ENCODE measurements around the gene SMIM20.

SMIM20 gene

DNA sequence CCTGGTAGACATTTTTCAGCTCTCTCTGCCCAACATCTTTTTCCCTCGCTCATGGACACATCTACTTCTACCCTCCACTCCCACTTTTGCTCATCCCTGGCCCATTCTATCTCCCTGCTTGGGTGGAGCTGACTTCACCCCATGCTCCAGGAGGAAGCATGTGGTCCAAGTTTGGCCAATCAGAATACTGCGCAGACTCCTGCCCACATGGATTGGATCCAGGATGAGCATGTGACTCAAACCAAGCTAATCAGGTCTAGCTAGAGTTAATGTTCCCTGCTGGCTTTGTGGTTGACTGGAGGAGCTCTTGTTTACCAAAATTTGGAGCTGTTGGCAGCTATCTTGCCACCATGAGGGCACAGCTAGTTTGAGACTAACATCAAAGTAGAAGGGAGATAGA lies 22.7 kb downstream of the SMIM20 start:
- H3K27me3 ChIP-seq (ENCODE audit: insufficient read depth, low read length): no peaks in the 10 kb centered on the region
- no peak overlapping the region for H3K27ac ChIP-seq (ENCODE audit: low read depth, low read length)
- no peak overlapping the region for H3K4ac ChIP-seq (ENCODE audit: low read depth, low read length)
- no peak overlapping the region for H4K8ac ChIP-seq (ENCODE audit: low read depth, low read length)
- H3K18ac ChIP-seq (ENCODE audit: low read length): no peak overlapping the region
- H3K79me2 ChIP-seq (ENCODE audit: control insufficient read depth, insufficient read depth, low read length, poor library complexity): no peaks in the 10 kb centered on the region
- H3K14ac ChIP-seq (ENCODE audit: low read length): no peak overlapping the region
- no peak overlapping the region for H3K9ac ChIP-seq (ENCODE audit: low read length)
- no peak overlapping the region for H4K12ac ChIP-seq (ENCODE audit: low read depth, low read length)
- WGBS (ENCODE audit: extremely low coverage, insufficient coverage, insufficient read length): no CpG with 5 or more reads among the region's 2 CpGs
- peak overlapping the region; percentile 98 for H3K23ac ChIP-seq (ENCODE audit: low read length)
- H3K79me1 ChIP-seq (ENCODE audit: low read length): peaks cover 2% of the 10 kb centered on the region
- H2BK120ac ChIP-seq (ENCODE audit: insufficient read depth, low read length, poor library complexity): no peak overlapping the region
- no peak overlapping the region for H3K4me2 ChIP-seq (ENCODE audit: low read length)
- no peak overlapping the region for H4K91ac ChIP-seq (ENCODE audit: low read depth, low read length)
- H3K9me3 ChIP-seq (ENCODE audit: insufficient read depth, low read depth, low read length): peaks cover 2% of the 10 kb centered on the region
- H2BK5ac ChIP-seq (ENCODE audit: low read depth, low read length, poor library complexity): no peak overlapping the region
- no peak overlapping the region for H3K4me3 ChIP-seq (ENCODE audit: low read depth, low read length)
- H3K4me1 ChIP-seq (ENCODE audit: control insufficient read depth in 1 of 2, insufficient read depth in 2 of 2, low read length in 2 of 2): peaks cover 3 to 6% of the 10 kb centered on the region in 2 experiments
- DNase-seq: no peak
- H2AK5ac ChIP-seq (ENCODE audit: low read length): no peak overlapping the region
- no peaks in the 10 kb centered on the region for H3K36me3 ChIP-seq (ENCODE audit: control insufficient read depth in 1 of 2, insufficient read depth in 2 of 2, low read length in 2 of 2)
- no peak overlapping the region for H2BK12ac ChIP-seq (ENCODE audit: low read length)
- H2AFZ ChIP-seq (ENCODE audit: insufficient read depth, low read length, poor library complexity): no peak overlapping the region

DNA sequence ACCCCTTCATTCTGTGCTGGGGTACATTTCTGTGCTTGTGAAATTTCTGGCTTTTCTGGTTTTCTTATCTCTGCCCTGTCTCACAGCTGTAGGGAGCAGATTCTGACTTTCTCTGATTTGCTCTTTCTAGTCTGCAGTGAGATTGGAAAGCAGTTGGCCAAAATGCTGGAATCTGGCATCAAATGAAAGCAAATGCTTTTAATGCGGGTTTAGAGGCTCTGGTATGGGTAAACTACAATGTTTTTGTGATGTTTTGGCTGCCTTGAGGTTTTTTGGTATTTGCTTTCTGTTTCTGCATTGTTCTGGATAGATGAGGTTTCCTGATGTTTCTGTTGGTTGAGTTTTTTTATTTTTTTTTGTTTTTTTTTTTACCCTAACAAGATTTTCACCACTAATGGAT lies 23.8 kb downstream of the SMIM20 start:
- H3K79me2 ChIP-seq (ENCODE audit: control insufficient read depth, insufficient read depth, low read length, poor library complexity): no peaks in the 10 kb centered on the region
- H2BK120ac ChIP-seq (ENCODE audit: insufficient read depth, low read length, poor library complexity): no peak overlapping the region
- H4K12ac ChIP-seq (ENCODE audit: low read depth, low read length): no peak overlapping the region
- H3K27me3 ChIP-seq (ENCODE audit: insufficient read depth, low read length): no peaks in the 10 kb centered on the region
- H2AK5ac ChIP-seq (ENCODE audit: low read length): no peak overlapping the region
- no CpG with 5 or more reads among the region's 1 CpG for WGBS (ENCODE audit: extremely low coverage, insufficient coverage, insufficient read length)
- no peak overlapping the region for H3K9ac ChIP-seq (ENCODE audit: low read length)
- no peak overlapping the region for H2AFZ ChIP-seq (ENCODE audit: insufficient read depth, low read length, poor library complexity)
- H4K91ac ChIP-seq (ENCODE audit: low read depth, low read length): no peak overlapping the region
- no peak overlapping the region for H3K4ac ChIP-seq (ENCODE audit: low read depth, low read length)
- H3K18ac ChIP-seq (ENCODE audit: low read length): no peak overlapping the region
- no peak overlapping the region for H4K8ac ChIP-seq (ENCODE audit: low read depth, low read length)
- no peak overlapping the region for H2BK12ac ChIP-seq (ENCODE audit: low read length)
- peaks cover 2% of the 10 kb centered on the region for H3K79me1 ChIP-seq (ENCODE audit: low read length)
- no peak overlapping the region for H3K14ac ChIP-seq (ENCODE audit: low read length)
- no peak overlapping the region for H3K27ac ChIP-seq (ENCODE audit: low read depth, low read length)
- H3K36me3 ChIP-seq (ENCODE audit: control insufficient read depth in 1 of 2, insufficient read depth in 2 of 2, low read length in 2 of 2): no peaks in the 10 kb centered on the region
- peaks cover 2% of the 10 kb centered on the region for H3K9me3 ChIP-seq (ENCODE audit: insufficient read depth, low read depth, low read length)
- peak overlapping the region; percentile 17 for H3K4me2 ChIP-seq (ENCODE audit: low read length)
- no peak overlapping the region for H3K4me3 ChIP-seq (ENCODE audit: low read depth, low read length)
- DNase-seq: peak; percentile 62 to 92
- peaks cover 3 to 6% of the 10 kb centered on the region in 2 experiments for H3K4me1 ChIP-seq (ENCODE audit: control insufficient read depth in 1 of 2, insufficient read depth in 2 of 2, low read length in 2 of 2)
- H3K23ac ChIP-seq (ENCODE audit: low read length): no peak overlapping the region
- no peak overlapping the region for H2BK5ac ChIP-seq (ENCODE audit: low read depth, low read length, poor library complexity)

DNA sequence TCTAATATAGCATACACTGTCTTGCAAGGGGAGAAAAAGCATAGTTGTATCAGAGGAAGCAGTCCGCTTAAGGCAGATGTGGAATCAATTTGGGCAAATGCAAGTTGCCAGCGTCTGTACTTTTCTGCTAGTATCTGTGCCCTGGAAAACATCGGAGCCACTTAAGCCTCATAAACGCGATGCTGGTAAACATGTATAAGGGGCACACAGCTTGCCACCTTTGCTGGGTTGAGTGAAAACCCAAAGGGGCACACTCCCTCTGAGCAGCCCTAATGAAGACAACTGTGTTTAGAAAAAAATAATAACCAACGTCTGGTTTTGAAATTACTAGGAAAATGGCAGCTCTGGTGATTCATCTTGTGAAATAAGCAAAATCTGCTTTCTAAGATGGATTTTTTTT lies 24.3 kb downstream of the SMIM20 start:
- Histone ChIP-seq H4K8ac (ENCODE audit: low read depth, low read length) (no peak overlapping the region), H2AFZ (ENCODE audit: insufficient read depth, low read length, poor library complexity) (no peak overlapping the region), H4K12ac (ENCODE audit: low read depth, low read length) (no peak overlapping the region), H3K9ac (ENCODE audit: low read length) (no peak overlapping the region), H3K4me3 (ENCODE audit: low read depth, low read length) (no peak overlapping the region), H2BK5ac (ENCODE audit: low read depth, low read length, poor library complexity) (no peak overlapping the region), H2AK5ac (ENCODE audit: low read length) (no peak overlapping the region), H3K36me3 (ENCODE audit: control insufficient read depth in 1 of 2, insufficient read depth in 2 of 2, low read length in 2 of 2) (no peaks in the 10 kb centered on the region), H3K4me2 (ENCODE audit: low read length) (no peak overlapping the region), H2BK12ac (ENCODE audit: low read length) (no peak overlapping the region), H3K79me1 (ENCODE audit: low read length) (peaks cover 2% of the 10 kb centered on the region), H3K79me2 (ENCODE audit: control insufficient read depth, insufficient read depth, low read length, poor library complexity) (no peaks in the 10 kb centered on the region), H3K23ac (ENCODE audit: low read length) (no peak overlapping the region), H3K27ac (ENCODE audit: low read depth, low read length) (no peak overlapping the region), H3K9me3 (ENCODE audit: insufficient read depth, low read depth, low read length) (peaks cover 2% of the 10 kb centered on the region), H3K14ac (ENCODE audit: low read length) (no peak overlapping the region), H2BK120ac (ENCODE audit: insufficient read depth, low read length, poor library complexity) (no peak overlapping the region), H4K91ac (ENCODE audit: low read depth, low read length) (peak overlapping the region; percentile 8), H3K18ac (ENCODE audit: low read length) (no peak overlapping the region), H3K4ac (ENCODE audit: low read depth, low read length) (no peak overlapping the region), H3K27me3 (ENCODE audit: insufficient read depth, low read length) (no peaks in the 10 kb centered on the region), H3K4me1 (ENCODE audit: control insufficient read depth in 1 of 2, insufficient read depth in 2 of 2, low read length in 2 of 2) (peaks cover 3 to 6% of the 10 kb centered on the region in 2 experiments)
- no peak for DNase-seq
- WGBS (ENCODE audit: extremely low coverage, insufficient coverage, insufficient read length): no CpG with 5 or more reads among the region's 6 CpGs

DNA sequence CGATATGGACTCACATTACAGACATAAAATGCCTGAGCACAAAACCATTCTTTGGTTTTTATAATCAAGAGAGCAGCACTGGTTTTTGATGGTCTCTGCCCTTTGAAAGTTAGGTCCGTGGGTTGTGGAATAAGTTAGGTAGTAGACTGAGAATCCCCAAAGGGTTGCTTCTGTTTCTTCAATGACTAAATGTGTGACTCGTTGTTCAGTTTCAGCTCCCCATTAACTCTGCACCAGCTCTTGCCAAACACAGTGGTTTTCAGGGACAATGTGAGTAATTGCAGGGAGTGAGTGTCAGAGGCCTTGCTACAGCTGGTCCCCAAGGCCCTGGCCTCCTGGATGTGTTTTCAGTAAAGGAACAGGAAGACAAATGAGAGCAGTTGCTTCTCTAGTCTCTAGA lies 24.8 kb downstream of the SMIM20 start:
- peaks cover 2% of the 10 kb centered on the region for H3K79me1 ChIP-seq (ENCODE audit: low read length)
- H3K4ac ChIP-seq (ENCODE audit: low read depth, low read length): no peak overlapping the region
- DNase-seq: no peak
- H3K14ac ChIP-seq (ENCODE audit: low read length): no peak overlapping the region
- H3K4me3 ChIP-seq (ENCODE audit: low read depth, low read length): no peak overlapping the region
- peaks cover 2% of the 10 kb centered on the region for H3K9me3 ChIP-seq (ENCODE audit: insufficient read depth, low read depth, low read length)
- H2AK5ac ChIP-seq (ENCODE audit: low read length): no peak overlapping the region
- H3K18ac ChIP-seq (ENCODE audit: low read length): no peak overlapping the region
- WGBS (ENCODE audit: extremely low coverage, insufficient coverage, insufficient read length): no CpG with 5 or more reads among the region's 3 CpGs
- H3K4me2 ChIP-seq (ENCODE audit: low read length): no peak overlapping the region
- H3K27me3 ChIP-seq (ENCODE audit: insufficient read depth, low read length): no peaks in the 10 kb centered on the region
- H3K4me1 ChIP-seq (ENCODE audit: control insufficient read depth in 1 of 2, insufficient read depth in 2 of 2, low read length in 2 of 2): peaks cover 3 to 6% of the 10 kb centered on the region in 2 experiments
- H3K9ac ChIP-seq (ENCODE audit: low read length): no peak overlapping the region
- no peak overlapping the region for H2AFZ ChIP-seq (ENCODE audit: insufficient read depth, low read length, poor library complexity)
- H4K91ac ChIP-seq (ENCODE audit: low read depth, low read length): no peak overlapping the region
- H2BK120ac ChIP-seq (ENCODE audit: insufficient read depth, low read length, poor library complexity): no peak overlapping the region
- H2BK12ac ChIP-seq (ENCODE audit: low read length): no peak overlapping the region
- H3K79me2 ChIP-seq (ENCODE audit: control insufficient read depth, insufficient read depth, low read length, poor library complexity): no peaks in the 10 kb centered on the region
- no peak overlapping the region for H3K27ac ChIP-seq (ENCODE audit: low read depth, low read length)
- no peaks in the 10 kb centered on the region for H3K36me3 ChIP-seq (ENCODE audit: control insufficient read depth in 1 of 2, insufficient read depth in 2 of 2, low read length in 2 of 2)
- H4K8ac ChIP-seq (ENCODE audit: low read depth, low read length): no peak overlapping the region
- no peak overlapping the region for H4K12ac ChIP-seq (ENCODE audit: low read depth, low read length)
- H3K23ac ChIP-seq (ENCODE audit: low read length): no peak overlapping the region
- no peak overlapping the region for H2BK5ac ChIP-seq (ENCODE audit: low read depth, low read length, poor library complexity)
